CD4-positive, alpha-beta T cell treated with Interleukin-21 for 1 hour (primary cell): ENCODE data around the gene FGF12.

Experiments used
- DNase-seq: peaks from one replicate; pipeline ENCODE4 v3.0.0-alpha.2; 2020

FGF12 gene

DNA sequence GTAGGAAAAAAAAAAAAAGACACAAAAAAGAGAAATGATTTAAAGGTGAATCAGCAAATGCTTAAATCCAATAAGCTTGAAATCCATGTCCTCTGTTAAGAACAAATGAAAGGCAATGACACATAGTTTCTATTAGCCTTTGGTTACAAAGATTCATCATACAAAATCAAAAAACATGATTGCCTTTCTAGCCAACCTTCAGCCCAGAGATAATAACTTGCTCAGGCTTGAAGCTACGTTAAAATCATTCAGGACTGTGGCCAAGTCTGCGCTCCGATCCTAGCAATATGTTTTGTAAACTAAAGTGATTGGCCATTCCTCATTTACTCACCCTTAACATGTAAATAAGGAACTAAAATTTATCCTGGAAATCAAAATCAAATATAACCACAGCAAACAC, 556.7 kb downstream of the FGF12 start:
- DNase-seq: no peak

DNA sequence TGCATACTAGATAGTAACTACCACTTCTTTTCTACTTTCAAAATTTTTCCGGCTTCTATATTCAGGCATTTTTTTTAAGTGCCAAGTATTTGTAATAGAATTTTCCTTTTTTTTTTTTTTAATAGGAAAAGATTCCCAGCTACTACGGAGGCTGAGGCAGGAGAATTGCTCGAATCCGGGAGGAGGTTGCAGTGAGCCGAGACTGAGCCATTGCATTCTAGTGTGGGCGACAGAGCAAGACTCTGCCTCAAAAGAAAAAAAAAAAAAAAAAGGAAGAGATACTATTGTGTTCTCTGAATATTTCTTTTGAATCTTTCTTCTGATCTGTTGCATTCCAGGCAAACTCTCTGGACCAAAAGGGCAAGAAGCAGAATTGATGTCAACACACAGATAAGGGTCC, 557.3 kb downstream of the FGF12 start:
- no peak for DNase-seq

DNA sequence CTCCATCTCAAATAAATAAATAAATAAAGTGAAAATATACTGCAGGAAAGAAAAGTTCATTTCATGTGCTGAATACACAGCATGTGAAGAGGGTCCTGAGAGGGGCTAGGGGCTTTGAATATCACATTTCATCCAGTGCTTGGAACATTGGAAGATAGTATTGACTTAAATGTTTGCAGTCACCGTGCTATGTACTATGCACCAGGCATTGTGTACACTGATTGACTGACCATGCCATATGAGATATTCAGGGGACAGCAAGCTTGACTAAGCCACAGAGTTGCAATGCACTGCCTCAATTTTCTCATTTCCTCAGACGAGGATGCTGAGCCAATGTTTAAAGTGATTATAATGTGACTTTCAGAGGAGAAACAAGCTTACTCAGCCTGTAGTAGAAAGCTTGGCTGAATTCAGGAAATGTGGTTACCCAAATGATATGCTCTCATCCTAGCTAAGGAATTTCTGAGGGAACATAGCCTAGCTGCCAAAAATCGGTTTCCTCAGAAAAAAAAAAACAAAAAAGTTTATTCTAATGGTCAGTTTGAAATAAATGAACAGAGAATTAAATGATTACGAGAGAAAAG, 557.9 kb downstream of the FGF12 start:
- DNase-seq: no peak

DNA sequence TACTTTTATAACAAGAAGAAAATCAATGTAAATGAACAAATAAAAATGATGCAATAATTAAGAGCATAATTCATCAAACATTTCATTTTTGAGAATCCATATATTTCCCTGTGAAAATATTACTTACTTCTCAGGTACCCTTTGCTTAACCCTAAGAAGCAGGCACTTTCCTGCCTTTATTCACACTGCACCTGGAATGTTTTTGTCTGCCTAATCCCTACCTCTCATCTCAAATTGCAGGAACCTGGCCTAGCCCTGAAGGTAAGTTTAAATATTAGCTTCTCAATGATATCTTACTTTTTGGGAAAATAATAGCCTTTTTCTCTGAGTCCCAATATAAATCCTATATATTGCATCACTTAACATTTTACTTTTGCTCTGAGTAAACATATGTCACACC, 559.1 kb downstream of the FGF12 start:
- no peak for DNase-seq

DNA sequence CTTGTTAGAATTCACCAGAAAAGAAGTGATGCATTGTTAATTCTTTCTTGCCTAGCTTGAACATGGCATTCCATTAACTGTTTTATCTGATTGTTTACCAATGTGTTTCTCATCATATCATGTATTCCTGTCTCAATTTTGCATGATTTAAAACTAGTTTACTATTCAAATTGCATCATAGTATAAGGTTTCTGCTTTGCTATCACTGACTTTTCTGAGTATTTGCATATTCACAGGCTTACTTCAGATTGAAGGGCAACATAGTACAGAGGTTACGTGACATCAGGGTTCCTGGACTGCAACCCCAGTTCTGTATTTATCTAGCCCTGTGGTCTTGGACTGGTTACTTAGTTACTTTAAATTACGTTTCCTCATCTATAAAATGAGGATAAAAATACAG, 561.8 kb downstream of the FGF12 start:
- no peak for DNase-seq

DNA sequence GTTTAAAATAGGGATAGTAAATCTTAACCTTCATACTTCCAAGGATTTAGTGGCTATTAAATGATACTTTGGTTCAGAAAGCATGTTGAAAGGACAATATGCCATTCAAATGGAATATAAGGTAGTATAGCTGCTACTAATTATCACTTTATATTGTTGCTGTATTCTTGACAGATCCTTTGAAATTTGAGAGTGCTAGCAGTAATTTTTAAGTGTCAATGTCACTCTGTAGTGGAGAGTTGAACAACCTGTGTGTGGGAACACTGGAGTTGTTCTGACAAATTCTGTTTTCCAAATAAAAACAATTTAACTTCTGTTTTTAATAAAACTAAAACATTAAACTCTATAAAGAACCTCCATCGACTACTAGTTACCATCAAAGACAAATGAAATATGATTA, 565.7 kb downstream of the FGF12 start:
- no peak for DNase-seq

DNA sequence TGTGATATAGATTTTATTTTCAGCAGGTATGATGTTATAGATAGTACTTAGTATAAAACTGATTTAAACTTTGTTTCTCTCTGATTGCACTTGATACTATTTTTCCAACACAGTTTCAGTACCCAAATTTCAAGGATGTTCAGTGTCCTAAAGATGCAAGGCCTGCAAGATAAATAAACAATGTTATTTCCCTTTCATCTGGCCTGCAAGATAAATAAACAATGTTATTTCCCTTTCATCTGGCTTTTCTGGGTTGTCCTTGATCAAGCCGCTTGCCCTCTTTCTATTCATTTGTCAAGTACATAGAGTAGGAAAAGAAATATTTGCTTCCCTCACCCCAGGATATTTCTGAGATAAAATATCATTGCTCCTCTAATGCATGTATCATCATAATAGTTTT, 571.0 kb downstream of the FGF12 start:
- DNase-seq: no peak

DNA sequence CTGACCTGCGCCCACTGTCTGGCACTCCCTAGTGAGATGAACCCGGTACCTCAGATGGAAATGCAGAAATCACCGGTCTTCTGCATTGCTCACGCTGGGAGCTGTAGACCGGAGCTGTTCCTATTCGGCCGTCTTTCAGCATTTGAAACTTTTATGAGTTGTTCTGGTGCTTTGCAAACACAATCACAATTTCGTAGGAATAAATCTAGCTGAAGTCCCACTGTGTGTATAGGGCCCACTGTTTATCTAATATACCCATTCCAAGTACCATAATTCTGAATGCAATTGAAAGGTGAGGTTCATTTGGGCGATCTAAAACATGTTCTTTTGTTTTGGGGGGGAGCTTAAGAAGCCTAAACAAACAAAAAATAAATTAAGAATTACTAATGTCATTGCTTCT, 572.1 kb downstream of the FGF12 start:
- DNase-seq: no peak

DNA sequence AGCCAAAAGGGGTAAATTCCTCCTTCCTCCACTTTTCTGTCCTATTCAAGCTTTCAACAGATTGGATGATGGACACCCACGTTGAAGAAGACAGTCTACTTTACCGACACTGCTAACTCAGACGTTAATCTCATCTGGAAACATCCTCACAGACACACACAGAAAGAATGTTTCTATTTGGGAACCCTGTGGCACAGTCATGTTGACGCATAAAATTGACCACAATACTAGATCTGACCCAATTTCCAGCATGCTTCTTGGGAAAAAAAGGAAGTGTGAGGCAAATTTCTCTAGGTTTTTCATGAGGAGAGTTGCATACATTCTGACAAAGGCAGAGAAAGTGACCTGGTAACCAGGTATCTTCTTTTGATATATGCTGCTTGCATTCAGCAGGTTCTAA, 594.1 kb downstream of the FGF12 start:
- no peak for DNase-seq

DNA sequence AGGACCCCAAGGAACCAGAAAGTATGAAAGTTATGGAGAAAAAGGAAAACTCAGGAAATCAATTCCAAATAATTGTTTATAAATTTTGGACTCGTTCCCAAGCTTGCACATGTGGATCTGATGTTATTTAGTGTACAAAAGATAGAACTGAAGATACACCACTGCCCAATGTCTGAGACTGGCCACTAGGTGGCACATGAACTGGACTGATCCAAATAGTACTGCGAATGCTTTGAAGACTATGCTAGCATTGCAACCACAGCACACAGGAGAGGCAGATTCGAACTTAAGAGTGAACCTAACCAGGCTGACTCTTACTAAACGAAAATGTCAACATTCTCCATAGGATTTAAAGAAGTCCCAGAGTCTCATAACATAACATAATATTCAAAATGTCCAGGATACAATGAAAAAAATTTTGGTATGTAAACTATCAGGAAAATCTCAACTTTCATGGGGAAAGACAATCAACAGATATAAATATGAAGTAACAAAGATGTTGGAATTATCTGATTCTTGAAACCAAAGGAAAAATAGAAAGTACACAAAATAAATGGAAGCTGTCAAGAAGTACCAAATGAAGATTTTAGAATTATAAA, 596.7 kb downstream of the FGF12 start:
- no peak for DNase-seq

DNA sequence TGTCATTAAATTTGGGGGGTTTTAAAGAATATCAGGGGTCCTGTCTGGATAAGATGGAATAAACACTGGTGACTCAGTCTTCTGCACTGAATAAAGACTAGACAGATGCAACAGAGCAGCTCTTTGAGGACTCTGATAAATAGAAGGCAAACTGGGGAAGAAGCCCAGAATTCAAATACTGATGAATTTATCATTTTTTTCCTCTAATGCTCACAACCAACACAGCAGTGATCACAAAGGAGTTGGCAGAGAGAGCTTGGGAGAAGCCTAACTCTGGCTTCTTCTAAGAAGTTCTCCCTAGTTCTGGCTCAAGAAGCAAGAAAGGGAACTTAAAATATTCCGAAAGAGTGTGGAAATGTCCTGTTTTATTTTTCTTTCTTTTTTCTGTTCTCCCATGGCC, 597.8 kb downstream of the FGF12 start:
- DNase-seq: no peak

DNA sequence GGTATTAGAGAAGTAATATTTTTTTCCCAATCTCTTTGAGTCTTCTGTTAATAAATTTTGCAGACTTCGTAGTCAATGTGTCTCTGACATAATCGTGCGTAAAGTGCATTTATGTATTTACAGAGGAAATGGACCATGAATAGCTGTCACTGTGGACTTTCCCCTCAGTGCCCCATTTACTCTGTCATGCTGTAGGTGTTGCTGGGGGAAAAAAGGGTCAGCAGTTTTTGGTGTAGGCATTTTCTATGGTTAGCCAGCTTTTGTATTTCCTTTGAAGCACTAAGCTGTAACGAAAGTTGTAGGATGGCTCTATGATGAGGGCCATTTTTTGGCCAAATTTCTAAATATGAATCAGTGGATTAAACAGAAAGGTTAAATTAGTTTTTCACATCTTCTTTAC, 598.4 kb downstream of the FGF12 start:
- DNase-seq: no peak

DNA sequence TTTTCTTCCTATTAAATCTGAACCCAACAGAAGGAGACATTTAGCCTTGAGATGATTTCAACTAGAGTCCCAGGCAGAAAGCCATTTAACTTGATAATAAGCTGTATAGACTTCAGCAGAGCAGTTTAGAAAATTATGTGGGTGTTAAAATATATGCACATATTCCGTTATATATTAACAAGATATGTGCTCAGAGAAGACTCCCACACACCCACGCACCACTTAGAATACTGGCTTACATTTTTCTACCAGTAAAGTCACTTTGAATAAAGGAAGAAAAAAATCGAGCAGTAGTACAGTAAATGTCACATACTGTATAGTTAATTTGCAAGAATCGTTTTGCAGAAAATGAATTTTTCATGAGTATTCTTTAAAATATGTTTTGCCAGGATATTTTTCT, 599.3 kb downstream of the FGF12 start:
- no peak for DNase-seq

DNA sequence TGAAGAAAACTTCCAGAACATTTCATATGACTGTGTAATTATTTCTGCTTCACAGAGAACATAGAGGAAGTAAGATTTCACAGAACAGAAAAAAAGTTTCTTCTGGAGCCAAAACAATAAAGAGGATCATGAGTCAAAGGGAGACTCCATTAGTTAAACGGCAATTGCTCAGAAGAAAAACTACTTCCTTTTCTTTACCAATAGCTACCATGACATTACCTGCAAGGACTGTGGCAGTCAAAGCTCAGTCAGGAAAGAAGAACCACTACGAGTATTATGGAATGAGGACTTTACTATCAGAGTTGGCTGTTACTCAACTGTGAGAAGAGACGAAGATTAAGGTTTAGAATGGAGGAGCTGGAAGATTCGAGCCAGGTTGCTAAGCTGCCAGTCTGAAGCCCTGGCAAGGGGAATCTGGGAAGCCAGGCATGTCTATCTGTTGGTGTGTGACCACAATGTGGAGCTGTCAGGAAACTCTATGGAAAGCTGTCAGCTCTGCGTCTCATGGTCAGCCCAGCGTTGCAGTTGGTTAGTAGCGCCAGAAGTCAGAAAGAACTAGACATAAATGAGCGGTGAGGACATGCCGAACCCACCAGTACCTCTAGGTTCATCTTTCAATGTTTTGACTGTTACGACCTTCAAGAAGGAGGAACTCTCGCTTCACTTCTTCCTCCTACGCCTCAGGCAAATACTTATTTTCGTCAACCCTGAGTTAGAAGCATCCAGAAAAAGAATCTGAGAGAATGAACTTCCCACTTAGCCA, 604.3 kb downstream of the FGF12 start:
- DNase-seq: no peak

DNA sequence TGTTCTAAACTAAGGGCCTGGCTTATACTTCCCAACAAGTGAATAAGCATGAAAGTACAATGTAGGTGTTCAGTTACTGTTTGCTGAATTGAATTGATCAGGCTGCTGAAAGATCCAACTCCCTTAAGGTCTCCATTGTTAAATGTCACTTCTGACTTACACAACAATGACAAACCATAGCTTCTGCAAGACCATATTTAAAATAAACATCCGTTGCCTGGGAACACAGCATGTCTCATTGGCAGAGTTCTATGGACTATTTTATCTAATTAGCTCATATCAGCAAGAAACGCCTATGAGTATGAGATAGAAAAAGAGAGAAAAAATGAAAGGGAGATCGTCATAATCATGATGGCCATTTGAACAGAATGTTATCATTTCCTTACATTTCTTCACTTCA, 605.4 kb downstream of the FGF12 start:
- no peak for DNase-seq

DNA sequence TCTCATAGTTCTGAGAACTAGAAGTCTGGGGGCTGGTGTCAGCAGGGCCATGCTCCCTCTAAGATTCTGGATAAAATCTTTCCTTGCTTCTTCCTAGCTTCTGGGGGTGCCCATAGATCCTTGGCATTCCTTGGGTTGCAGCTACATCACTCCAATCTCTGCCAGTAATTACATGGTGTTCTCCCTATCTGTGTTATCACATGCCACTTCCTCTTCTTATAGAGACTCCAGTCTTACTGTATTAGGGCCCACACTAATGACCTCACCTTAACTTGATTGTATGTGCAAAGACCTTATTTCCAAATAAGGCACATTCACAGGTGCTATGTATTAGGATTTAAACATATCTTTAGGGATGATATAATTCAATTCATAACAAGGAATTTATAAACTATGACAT, 618.5 kb downstream of the FGF12 start:
- no peak for DNase-seq

DNA sequence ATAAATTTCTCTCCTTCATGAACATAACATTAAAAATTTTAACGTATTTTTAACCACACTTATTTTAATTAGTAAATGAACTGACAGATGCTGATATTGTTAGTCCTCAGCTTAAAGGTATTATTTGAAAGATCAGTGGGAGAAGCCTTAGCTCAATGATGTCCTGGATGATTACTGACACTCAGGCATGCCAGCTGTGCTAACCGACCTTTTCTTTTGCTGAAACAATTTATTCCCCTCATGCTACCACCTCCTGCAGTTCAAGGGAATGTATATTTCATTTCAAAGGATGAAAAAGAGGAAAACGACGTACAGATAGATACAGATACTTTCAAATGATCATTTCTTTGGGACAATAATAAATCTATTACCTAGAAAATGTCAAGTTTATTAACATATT, 620.8 kb downstream of the FGF12 start:
- no peak for DNase-seq

DNA sequence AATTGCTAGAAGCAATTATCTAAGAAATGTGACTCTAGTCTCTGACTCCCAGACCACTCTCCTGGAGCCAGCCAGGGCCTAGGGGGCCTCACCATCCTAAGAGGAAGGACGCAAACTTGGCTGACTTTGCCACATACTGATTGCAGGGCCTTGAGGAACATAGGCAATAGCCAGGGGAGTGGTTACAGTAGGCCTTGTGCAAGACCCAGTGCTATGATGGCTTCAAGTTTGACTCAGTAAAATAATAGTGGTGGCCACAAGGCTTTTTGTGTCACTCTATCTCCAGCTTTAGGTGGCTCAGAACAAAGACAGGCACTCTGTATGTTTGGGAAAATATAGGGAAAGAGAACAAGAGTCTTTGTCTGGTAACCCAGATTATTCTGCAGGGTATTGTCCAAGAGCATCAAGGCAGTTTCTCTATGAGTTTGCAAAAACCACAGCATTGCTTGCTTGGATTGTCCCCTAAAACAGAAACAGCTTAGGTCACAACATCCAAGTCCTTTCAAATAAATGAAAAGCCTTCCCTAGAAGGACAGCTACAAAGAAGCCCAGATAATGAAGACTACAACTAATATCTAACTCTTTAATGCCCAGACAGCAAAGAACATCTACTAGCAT, 634.8 kb downstream of the FGF12 start:
- no peak for DNase-seq

DNA sequence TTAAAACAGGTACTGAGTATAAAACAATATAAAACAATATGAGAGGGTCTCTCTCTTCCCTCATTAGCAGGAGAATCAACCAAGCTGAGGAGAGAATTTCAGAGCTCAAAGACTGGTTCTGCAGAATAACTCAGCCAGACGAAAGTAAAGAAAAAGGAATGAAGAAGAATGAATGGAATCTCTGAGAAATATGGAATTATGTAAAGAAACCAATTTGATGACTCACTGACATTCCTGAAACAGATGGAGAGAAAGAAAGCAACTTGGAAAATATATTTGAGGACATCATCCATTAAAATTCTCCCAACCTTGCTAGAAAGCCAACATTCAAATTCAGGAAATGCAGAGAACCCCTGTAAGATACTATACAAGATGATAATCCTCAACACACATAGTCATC, 635.5 kb downstream of the FGF12 start:
- no peak for DNase-seq

DNA sequence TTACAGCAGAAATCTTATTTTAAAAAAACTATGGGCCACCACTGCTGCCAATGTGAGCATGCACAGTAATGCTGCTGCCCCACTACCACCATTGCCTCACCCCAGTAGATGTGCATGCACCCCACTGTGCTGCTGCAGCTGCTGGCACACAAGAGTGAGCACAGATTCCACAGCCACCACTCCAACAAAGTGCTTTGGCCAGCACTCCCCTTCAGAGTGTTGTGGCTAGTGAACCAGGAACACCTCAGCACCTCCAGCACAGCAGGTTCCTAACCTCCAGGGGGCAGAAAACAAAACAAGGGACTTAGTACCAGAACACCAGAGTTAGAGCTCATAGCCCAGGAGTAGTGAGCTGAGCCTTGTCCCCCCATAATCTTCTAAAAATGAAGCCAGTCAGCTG, 636.8 kb downstream of the FGF12 start:
- DNase-seq: no peak
